Neuronal stem cell (in vitro differentiated cells): Measurements from ENCODE around the gene MYO10.

ENCODE experiments used
- DNase-seq: peaks from one replicate; pipeline ENCODE4 v3.0.0-alpha.2; 2013; ENCODE audit warnings: low spot score
- H2AFZ ChIP-seq: one replicate; pipeline ENCODE4 v1.6.1; 2013; ENCODE audit warnings: mild to moderate bottlenecking, low read length, inconsistent platforms
- H2AK5ac ChIP-seq: 2 replicates; pipeline ENCODE4 v1.6.1; 2013; ENCODE audit warnings: low read depth, mild to moderate bottlenecking, inconsistent platforms, low read length, moderate library complexity, mixed read lengths
- H2BK120ac ChIP-seq: 2 replicates; pipeline ENCODE4 v1.6.1; 2013; ENCODE audit warnings: low read depth, mild to moderate bottlenecking, inconsistent platforms, low read length, moderate library complexity, mixed read lengths
- H2BK12ac ChIP-seq: one replicate; pipeline ENCODE4 v1.6.1; 2013; ENCODE audit warnings: low read length, inconsistent platforms
- H2BK15ac ChIP-seq: 2 replicates; pipeline ENCODE4 v1.6.1; 2013; ENCODE audit warnings: mild to moderate bottlenecking, low read length, inconsistent platforms, mixed read lengths
- H2BK5ac ChIP-seq: one replicate; pipeline ENCODE4 v1.6.1; 2013; ENCODE audit warnings: inconsistent platforms, mild to moderate bottlenecking, low read length, moderate library complexity
- H3K14ac ChIP-seq: one replicate; pipeline ENCODE4 v1.6.1; 2013; ENCODE audit warnings: low read length, inconsistent platforms
- H3K18ac ChIP-seq: 2 replicates; pipeline ENCODE4 v1.6.1; 2013; ENCODE audit warnings: low read length, inconsistent platforms
- H3K23ac ChIP-seq: 2 replicates; pipeline ENCODE4 v1.6.1; 2013; ENCODE audit warnings: low read depth, mild to moderate bottlenecking, mixed read lengths, low read length, inconsistent platforms; ENCODE audit not compliant: poor library complexity
- H3K27ac ChIP-seq: replicated peaks from 3 replicates; pipeline ENCODE4 v1.5.1; 2013; ENCODE audit warnings: low read length, inconsistent platforms
- H3K27me3 ChIP-seq, 3 experiments: 2 replicates each; pipeline ENCODE4 v1.6.1; 2013; ENCODE audit warnings: low read length in 3 of 3, mild to moderate bottlenecking in 2 of 3, inconsistent platforms in 1 of 3, low read depth in 1 of 3, mixed read lengths in 1 of 3, moderate library complexity in 1 of 3; ENCODE audit not compliant: control insufficient read depth in 3 of 3, insufficient read depth in 3 of 3
- H3K36me3 ChIP-seq, 2 donors: replicated peaks in 1 of 2; 2 replicates each; pipeline ENCODE4 v1.6.1; 2013; ENCODE audit warnings: low read length in 2 of 2; ENCODE audit not compliant: control insufficient read depth in 2 of 2, insufficient read depth in 2 of 2
- H3K4ac ChIP-seq: 2 replicates; pipeline ENCODE4 v1.6.1; 2013; ENCODE audit warnings: inconsistent platforms, mild to moderate bottlenecking, low read length, moderate library complexity
- H3K4me1 ChIP-seq, 2 donors: 1 replicate in 1 of 2; 2 replicates in 1 of 2; pipeline ENCODE4 v1.6.1; 2013; ENCODE audit warnings: low read length in 2 of 2, low read depth in 1 of 2; ENCODE audit not compliant: control insufficient read depth in 2 of 2, insufficient read depth in 1 of 2
- H3K4me2 ChIP-seq: one replicate; pipeline ENCODE4 v1.6.1; 2013; ENCODE audit warnings: mild to moderate bottlenecking, low read length, inconsistent platforms; ENCODE audit not compliant: insufficient read depth, poor library complexity, severe bottlenecking
- H3K4me3 ChIP-seq, 2 donors: 2 replicates each; pipeline ENCODE4 v1.5.1; 2013; ENCODE audit warnings: low read length in 2 of 2, mild to moderate bottlenecking in 2 of 2, inconsistent platforms in 1 of 2, moderate library complexity in 1 of 2
- H3K79me1 ChIP-seq: one replicate; pipeline ENCODE4 v1.6.1; 2013; ENCODE audit warnings: low read depth, mild to moderate bottlenecking, inconsistent platforms, low read length, moderate library complexity
- H3K9ac ChIP-seq: one replicate; pipeline ENCODE4 v1.6.1; 2013; ENCODE audit warnings: mild to moderate bottlenecking, low read depth, low read length, inconsistent platforms; ENCODE audit not compliant: poor library complexity
- H3K9me3 ChIP-seq, 2 donors: replicated peaks in 1 of 2; 2 replicates each; pipeline versions ENCODE3 to v1.6.1; 2013; ENCODE audit warnings: low read length in 2 of 2, mild to moderate bottlenecking in 2 of 2, inconsistent platforms in 1 of 2, low read depth in 1 of 2, mixed read lengths in 1 of 2, moderate library complexity in 1 of 2; ENCODE audit not compliant: control insufficient read depth in 2 of 2, insufficient read depth in 1 of 2
- H4K8ac ChIP-seq: one replicate; pipeline ENCODE4 v1.6.1; 2013; ENCODE audit warnings: low read depth, mild to moderate bottlenecking, inconsistent platforms, low read length, moderate library complexity
- H4K91ac ChIP-seq: one replicate; pipeline ENCODE4 v1.6.1; 2013; ENCODE audit warnings: low read length, low read depth, mild to moderate bottlenecking, inconsistent platforms; ENCODE audit not compliant: poor library complexity
- WGBS, 2 donors: extraction: QIAGEN DNeasy Blood & Tissue Kit; methylation state at CpG; one replicate each; pipeline ENCODE4 v1.1.7; 2013; ENCODE audit warnings: missing lambda C conversion rate in 2 of 2, mixed read lengths in 1 of 2; ENCODE audit not compliant: insufficient read length in 2 of 2, insufficient replicate concordance in 1 of 2; ENCODE audit errors: extremely low coverage in 2 of 2; 5-methylcytosine and 5-hydroxymethylcytosine counted together

MYO10 gene

DNA sequence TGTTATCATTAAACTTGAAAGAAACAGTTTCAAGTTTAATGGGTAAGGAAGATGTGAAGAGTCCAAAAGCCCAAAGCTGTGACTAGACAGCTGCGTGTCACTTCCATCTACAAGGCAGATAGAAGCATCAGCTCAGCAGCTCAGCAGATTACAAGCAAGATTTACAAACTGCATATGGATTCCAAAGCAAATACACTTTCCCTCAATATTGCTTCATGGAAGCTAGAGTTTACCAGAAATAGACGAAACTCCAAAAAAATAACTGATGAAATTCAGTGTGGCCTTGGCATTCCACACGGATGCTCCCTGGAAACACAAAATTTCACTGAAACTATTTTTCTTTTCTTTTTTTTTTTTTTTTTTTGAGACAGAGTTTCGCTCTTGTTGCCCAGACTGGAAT, 17.9 kb downstream of the MYO10 start:
- Histone ChIP-seq H3K27me3 (no peaks in the 10 kb centered on the region), H3K14ac (no peak overlapping the region), H2BK12ac (no peak overlapping the region), H2BK15ac (no peak overlapping the region), H3K9me3 (peaks cover 0 to 2% of the 10 kb centered on the region in 2 donors), H2AK5ac (no peak overlapping the region), H3K4me2 (no peak overlapping the region), H3K36me3 (peaks cover 0 to 1% of the 10 kb centered on the region in 2 donors), H3K18ac (no peak overlapping the region), H3K4me3 (no peak overlapping the region), H4K91ac (no peak overlapping the region), H3K9ac (no peak overlapping the region), H3K27ac (no peak overlapping the region), H3K23ac (no peak overlapping the region), H2BK5ac (no peak overlapping the region), H4K8ac (no peak overlapping the region), H3K79me1 (peaks cover 11% of the 10 kb centered on the region), H3K4me1 (no peaks in the 10 kb centered on the region), H2AFZ (no peak overlapping the region), H2BK120ac (no peak overlapping the region), H3K4ac (no peak overlapping the region)
- WGBS, 2 donors = no CpG with 5 or more reads among the region's 4 CpGs
- no peak for DNase-seq

DNA sequence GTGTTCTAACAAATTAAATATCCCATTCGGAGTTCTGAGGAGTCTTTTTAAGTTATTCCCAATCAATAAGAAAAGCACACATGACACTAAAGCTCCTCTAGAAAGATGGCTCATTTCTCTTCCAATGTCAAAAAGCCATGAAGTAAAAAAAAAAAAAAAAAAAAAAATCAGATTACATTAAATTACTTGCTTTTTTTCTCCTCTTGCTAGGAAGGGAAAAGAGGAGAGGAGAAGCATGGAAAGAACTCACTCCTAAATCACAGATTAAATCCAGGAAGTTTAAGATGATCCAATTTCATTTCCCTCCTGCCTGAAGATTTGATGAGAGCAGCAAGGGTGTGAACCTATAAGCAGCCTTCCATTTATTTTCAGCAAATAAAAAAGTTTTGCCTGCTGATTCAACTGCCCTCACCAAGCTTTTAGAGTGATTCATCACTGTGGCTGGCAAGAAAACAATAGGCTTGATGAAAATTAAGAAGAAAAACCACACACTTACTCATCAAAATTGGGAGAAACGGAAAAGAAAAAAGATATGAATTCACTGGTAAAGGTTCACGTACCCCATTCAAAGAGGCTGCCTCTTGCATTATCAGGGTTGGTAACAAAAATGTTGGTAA, 19.7 kb downstream of the MYO10 start:
- no peak overlapping the region for H3K14ac ChIP-seq
- no peak overlapping the region for H2BK12ac ChIP-seq
- H2AK5ac ChIP-seq = no peak overlapping the region
- H3K79me1 ChIP-seq = peaks cover 7% of the 10 kb centered on the region
- H3K18ac ChIP-seq = no peak overlapping the region
- peaks cover 0 to 1% of the 10 kb centered on the region in 2 donors for H3K36me3 ChIP-seq
- H2BK120ac ChIP-seq = no peak overlapping the region
- H3K9me3 ChIP-seq = peaks cover 0 to 2% of the 10 kb centered on the region in 2 donors
- no peak overlapping the region for H3K27ac ChIP-seq
- no peaks in the 10 kb centered on the region for H3K27me3 ChIP-seq
- DNase-seq = no peak
- no peak overlapping the region for H4K8ac ChIP-seq
- no CpG with 5 or more reads among the region's 3 CpGs for WGBS, 2 donors
- H2BK5ac ChIP-seq = no peak overlapping the region
- no peak overlapping the region for H3K4ac ChIP-seq
- H3K4me3 ChIP-seq = no peak overlapping the region
- H3K9ac ChIP-seq = no peak overlapping the region
- H2AFZ ChIP-seq = no peak overlapping the region
- no peak overlapping the region for H4K91ac ChIP-seq
- no peak overlapping the region for H3K4me2 ChIP-seq
- H3K23ac ChIP-seq = no peak overlapping the region
- H2BK15ac ChIP-seq = no peak overlapping the region
- H3K4me1 ChIP-seq = no peaks in the 10 kb centered on the region

GRCh38 chr5:16914584-16914983, 21.5 kb downstream of the MYO10 start:
- no peak overlapping the region for H2BK120ac ChIP-seq
- peaks cover 0 to 1% of the 10 kb centered on the region in 2 donors for H3K36me3 ChIP-seq
- H3K4me2 ChIP-seq = no peak overlapping the region
- no peak overlapping the region for H3K23ac ChIP-seq
- no peak overlapping the region for H4K91ac ChIP-seq
- H2AK5ac ChIP-seq = no peak overlapping the region
- peaks cover 2 to 3% of the 10 kb centered on the region in 2 donors for H3K9me3 ChIP-seq
- no peaks in the 10 kb centered on the region for H3K27me3 ChIP-seq
- no CpG with 5 or more reads among the region's 6 CpGs for WGBS, 2 donors
- no peak overlapping the region for H2AFZ ChIP-seq
- DNase-seq = no peak
- no peak overlapping the region for H3K4me3 ChIP-seq
- H3K79me1 ChIP-seq = peaks cover 10% of the 10 kb centered on the region
- H3K14ac ChIP-seq = no peak overlapping the region
- H3K4ac ChIP-seq = no peak overlapping the region
- no peak overlapping the region for H3K9ac ChIP-seq
- no peak overlapping the region for H2BK5ac ChIP-seq
- H2BK15ac ChIP-seq = no peak overlapping the region
- no peak overlapping the region for H2BK12ac ChIP-seq
- H4K8ac ChIP-seq = no peak overlapping the region
- no peak overlapping the region for H3K27ac ChIP-seq
- no peak overlapping the region for H3K18ac ChIP-seq
- H3K4me1 ChIP-seq = no peaks in the 10 kb centered on the region

- Histone ChIP-seq H3K36me3 (peaks cover 0 to 1% of the 10 kb centered on the region in 2 donors), H3K4ac (no peak overlapping the region)
Observed at GRCh38 chr5:16914108-16914435, 22.0 kb downstream of the MYO10 start.

More at GRCh38 chr5:16914108-16914435, 22.0 kb downstream of the MYO10 start:
- H2BK5ac ChIP-seq = no peak overlapping the region
- H2BK12ac ChIP-seq = no peak overlapping the region
- H3K18ac ChIP-seq = no peak overlapping the region
- no peak overlapping the region for H3K27ac ChIP-seq
- WGBS, 2 donors = no CpG with 5 or more reads among the region's 8 CpGs
- no peak overlapping the region for H2AK5ac ChIP-seq
- no peak overlapping the region for H4K91ac ChIP-seq
- H3K9ac ChIP-seq = no peak overlapping the region
- DNase-seq = no peak
- H3K27me3 ChIP-seq = no peaks in the 10 kb centered on the region
- no peaks in the 10 kb centered on the region for H3K4me1 ChIP-seq
- H2AFZ ChIP-seq = no peak overlapping the region
- H3K14ac ChIP-seq = no peak overlapping the region
- H2BK15ac ChIP-seq = no peak overlapping the region
- no peak overlapping the region for H2BK120ac ChIP-seq
- no peak overlapping the region for H3K4me3 ChIP-seq
- peaks cover 10% of the 10 kb centered on the region for H3K79me1 ChIP-seq
- no peak overlapping the region for H3K4me2 ChIP-seq
- no peak overlapping the region for H4K8ac ChIP-seq
- H3K9me3 ChIP-seq = peaks cover 2 to 3% of the 10 kb centered on the region in 2 donors
- H3K23ac ChIP-seq = no peak overlapping the region
